Forelimb muscle (tissue), 1 donor: Measurements from ENCODE around the gene EFCAB10. TPM values are rescaled to one million over a fixed set of nuclear protein-coding genes. Genes with fewer than 3 reads are reported as not detected.
A peak's percentile ranks its signal among the peaks of the same experiment; 100 is the strongest.
"Not testable (repeated sequence)": the region's sequence is repeated elsewhere in the genome, so short reads cannot be mapped to it uniquely, and the experiment has no call there.

Experiments used
- DNase-seq: peaks from one replicate; pipeline ENCODE4 v3.0.0-alpha.2; 2013; ENCODE audit warnings: low read depth
- polyA plus RNA-seq: library from polyadenylated mRNA; unstranded; fragments of 120-200 nt; gene quantifications from one replicate; pipeline ENCODE4 v1.2.1, GENCODE V29; 2013; ENCODE audit not compliant: insufficient read length

Gene EFCAB10
- polyA plus RNA-seq, 1 donor: 1.4 TPM

DNA sequence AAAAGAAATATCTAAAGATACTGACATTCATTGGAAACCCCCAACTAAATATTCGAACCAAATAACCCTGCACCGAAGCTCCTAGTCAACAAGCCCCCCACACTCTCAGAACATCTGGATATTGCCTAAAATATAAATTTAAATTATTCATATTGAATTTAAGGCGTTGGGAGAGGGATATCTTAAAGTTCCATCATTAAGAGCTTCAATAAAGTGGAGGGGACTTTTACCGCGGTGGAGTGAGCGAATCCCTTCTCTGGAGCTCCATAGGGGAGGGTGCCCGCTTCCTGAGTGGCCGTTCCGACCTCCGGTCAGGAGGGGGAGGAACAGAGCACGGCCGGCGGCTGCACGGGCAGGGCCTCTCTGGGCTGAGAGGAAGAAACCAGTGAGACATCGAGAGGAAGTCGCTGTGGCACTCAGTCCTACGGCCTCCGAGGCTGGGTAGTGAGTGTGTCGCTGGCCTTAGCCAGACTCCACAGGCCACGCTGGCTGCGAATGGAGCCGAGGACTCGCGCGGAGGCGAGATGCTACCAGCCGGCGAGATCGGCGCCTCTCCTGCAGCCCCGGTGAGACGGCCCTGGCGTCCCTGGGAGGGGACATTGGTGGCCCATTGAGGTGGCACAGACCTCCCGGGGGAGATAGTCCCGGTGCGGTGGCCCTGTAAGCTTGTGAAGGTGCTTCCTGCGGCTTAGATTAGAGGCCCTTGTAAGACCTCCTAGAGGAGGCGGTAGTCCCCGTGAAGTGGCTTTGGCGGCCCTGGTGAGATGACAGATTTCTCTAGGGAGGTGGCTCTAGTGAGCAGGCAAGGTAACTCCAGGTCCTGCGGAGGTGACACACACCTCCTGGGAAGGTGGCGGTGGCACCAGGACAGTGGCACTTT is 49.3 kb downstream of the EFCAB10 start, which contains the start of gene RINT1:
TSS of gene RINT1 (plus strand) at position 410 of the 880 bp plus-strand sequence. CDS start at position 525, 115 bp downstream.
- peak; percentile 78 for DNase-seq

DNA sequence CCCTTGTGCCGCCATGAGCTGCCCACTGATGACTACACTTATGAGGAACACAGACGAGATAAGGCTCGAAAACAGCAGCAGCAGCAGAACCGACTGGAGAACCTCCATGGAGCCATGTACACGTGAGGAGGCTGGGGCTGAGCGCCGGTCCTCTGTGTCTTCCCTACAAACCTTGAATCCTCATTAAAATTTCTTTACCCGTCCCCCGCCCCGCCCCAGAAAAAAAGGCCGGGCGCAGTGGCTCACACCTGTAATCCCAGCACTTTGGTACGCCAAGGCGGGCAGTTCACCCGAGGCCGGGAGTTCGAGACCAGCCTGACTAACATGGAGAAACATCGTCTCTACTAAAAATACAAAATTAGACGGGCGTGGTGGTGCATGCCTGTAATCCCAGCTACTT is 50.7 kb downstream of the EFCAB10 start:
- no peak for DNase-seq

DNA sequence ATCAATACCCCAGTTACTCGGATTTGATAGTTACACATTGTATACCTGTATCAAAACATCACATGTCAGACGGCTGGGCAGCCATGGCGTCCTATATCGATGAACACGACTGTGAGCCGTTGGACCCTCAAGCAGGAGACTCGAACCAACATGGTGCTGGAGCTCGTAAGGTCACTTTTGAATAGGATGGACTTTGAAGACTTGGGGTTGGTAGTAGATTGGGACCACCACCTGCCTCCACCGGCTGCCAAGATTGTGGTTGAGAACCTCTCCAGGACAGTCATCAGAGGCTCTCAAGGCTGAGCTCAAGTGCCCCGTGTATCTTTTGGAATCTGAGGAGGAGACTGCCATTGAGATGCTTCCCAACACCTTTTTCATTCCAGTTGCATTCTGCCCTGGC is 51.2 kb downstream of the EFCAB10 start:
- no peak for DNase-seq

- DNase-seq: not testable (repeated sequence)
Observed at GRCh38 chr7:105527737-105528136, 53.6 kb downstream of the EFCAB10 start.

DNA sequence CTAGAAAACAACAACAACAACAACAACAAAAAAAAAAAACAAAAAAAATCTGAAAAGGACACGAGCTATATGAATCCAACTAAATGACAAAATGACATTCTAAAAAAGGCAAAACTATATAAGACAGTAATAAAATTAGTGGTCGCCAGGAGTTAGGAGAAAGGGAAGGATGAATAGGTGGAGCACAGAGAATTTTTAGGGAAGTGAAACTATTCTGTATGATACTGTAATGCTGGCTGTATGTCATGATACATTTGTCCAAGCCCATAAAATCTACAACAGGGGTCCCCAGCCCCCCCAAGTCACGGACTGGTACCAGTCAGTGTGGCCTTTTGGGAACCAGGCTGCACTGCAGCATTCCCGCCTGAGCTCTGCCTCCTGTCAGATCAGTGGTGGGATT is 56.5 kb downstream of the EFCAB10 start:
- no peak for DNase-seq

DNA sequence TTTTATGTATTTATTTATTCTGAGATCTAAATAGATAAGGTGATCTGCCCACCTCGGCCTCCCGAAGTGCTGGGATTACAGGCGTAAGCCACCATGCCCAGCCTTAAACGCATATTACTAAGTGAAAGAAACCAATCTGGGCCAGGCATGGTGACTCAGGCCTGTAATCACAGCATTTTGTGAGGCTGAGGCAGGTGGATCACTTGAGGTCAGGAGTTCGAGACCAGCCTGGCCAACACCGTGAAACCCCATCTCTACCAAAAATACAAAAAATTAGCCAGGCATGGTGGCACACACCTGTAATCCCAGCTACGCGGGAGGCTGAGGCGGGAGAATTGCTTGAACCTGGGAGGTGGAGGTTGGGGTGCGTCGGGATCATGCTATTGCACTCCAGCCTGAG is 56.9 kb downstream of the EFCAB10 start:
- not testable (repeated sequence) for DNase-seq

DNA sequence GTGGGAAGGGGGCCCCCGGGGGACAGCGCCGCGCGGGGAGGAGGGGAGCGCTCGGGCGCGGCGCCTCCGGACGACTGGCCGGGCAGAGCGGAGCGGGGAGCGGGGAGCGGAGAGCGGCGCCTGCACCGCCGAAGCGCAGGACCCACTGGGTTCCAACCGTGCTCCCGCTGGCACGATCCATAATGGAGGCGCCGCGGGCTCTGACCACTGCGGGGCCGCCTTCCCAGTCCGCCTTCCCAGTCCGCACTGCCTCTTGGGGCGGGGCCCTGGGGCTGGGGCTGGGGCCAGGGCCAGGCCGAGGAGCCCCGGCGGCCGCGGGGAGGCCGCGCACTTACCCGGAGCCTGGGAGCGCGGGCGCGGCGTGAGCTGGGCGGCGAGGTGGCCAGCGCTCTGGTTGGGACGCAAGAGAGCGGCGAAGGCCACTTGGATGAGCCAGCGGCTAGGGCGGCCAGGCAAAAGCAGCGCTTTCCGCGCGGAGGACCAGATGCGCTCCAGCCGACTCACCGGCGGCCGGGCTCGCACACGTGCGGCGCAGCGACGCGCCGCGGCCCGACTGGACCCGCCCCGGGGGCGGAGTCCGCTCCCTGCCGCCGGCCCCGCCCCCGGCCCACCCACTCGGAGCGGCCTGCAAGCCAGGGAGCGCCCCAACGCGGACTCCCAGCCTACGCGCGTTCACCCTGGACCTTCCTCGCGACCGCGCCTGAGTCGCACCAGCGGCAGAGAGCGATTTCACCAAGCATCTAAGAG is 59.4 kb downstream of the EFCAB10 start, which contains the start of gene PUS7:
TSS of gene PUS7 (minus strand) at position 555 of the 747 bp plus-strand sequence. CDS start 13,759 bp downstream, outside the sequence.
- peak; percentile 78 for DNase-seq

DNA sequence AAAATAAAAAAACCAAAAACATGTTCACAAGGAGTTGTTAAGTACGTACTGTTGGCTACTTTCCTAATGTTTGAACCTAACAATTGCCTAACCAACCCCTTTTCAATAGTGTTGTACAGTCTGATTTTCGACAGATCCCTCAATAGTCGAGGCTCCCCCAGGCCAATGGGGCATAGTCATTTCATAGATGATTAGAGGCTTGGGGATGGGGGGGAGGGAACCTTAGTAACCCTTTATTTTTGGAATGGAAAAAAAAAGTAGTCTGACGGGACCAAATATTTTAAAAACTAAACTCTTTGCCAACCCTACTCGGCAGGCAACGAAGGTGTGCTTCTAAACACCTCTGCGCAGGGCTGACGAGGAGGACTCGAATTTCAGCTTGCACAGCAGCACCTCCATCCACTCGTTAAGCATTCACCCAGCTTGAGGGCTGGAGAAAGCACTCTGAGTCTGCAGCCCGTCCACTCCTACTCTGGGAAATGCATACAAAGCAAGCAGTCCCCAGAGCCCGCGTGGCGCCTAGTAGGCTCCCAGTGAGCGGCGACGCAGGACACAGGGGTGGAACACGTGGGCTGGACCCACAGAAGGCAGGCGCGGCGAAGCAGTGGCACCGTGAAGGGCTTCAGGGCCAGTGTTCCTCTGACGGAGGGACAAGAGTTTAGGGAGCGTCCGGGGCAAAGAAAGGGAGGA is 60.1 kb downstream of the EFCAB10 start:
- DNase-seq: no peak

GRCh38 chr7:105520620-105521019 is 60.7 kb downstream of the EFCAB10 start:
- DNase-seq: not testable (repeated sequence)

DNA sequence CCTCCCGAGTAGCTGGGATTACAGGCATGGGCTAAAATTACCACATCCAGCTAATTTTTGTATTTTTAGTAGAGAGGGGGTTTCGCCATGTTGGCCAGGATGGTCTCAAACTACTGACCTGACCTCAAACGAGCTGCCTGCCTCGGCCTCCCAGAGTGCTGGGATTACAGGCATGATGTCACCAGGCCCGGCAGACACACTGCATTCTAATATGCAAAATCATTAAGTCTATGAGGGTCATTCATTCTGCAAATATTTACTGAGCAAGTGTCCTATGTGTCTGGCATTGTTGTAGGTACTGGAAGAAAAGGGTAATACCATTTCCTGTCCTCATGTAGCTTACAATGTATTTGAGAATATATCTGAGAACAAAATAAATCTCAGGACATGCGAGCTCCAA is 61.9 kb downstream of the EFCAB10 start:
- no peak for DNase-seq

DNA sequence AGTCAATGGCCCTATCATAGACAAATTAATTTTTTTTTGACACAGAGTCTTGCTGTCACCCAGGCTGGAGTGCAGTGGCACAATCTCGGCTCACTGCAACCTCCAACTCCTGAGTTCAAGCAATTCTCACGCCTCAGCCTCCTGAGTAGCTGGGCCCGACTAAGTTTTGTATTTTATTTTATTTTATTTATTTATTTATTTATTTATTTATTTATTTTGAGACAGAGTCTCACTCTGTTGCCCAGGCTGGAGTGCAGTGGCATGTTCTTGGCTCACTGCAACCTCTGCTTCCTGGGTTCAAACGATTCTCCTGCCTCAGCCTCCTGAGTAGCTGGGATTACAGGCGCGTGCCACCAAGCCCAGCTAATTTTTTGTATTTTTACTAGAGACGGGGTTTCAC is 65.7 kb downstream of the EFCAB10 start:
- not testable (repeated sequence) for DNase-seq

Other genes with a start within 250 kb of the EFCAB10 start
- 34.9 TPM for gene SRPK2, start 192.6 kb downstream of the EFCAB10 start, polyA plus RNA-seq
- gene PUS7, start 59.2 kb downstream of the EFCAB10 start, polyA plus RNA-seq: 12.9 TPM
- 21.3 TPM for gene RINT1, start 49.3 kb downstream of the EFCAB10 start, polyA plus RNA-seq